GM12865 (cell line): ENCODE results near the gene LURAP1L.
A peak's percentile ranks its signal among the peaks of the same experiment; 100 is the strongest.

Experiments
- DNase-seq: peaks from one replicate; pipeline ENCODE4 v3.0.0; 2010; ENCODE audit warnings: low read depth
- H3K4me3 ChIP-seq: 2 replicates; pipeline ENCODE4 v1.5.1; 2011; ENCODE audit warnings: mild to moderate bottlenecking, low read depth, low read length, control low read depth
- TF ChIP-seq, protein P1 (sequence below): IDR thresholded peaks from 2 replicates; pipeline ENCODE4 v1.5.1; 2011; ENCODE audit warnings: low read length, control low read depth, low read depth, inconsistent platforms; ENCODE audit not compliant: insufficient read depth; ENCODE audit errors: missing control alignments

Gene LURAP1L, protein sequence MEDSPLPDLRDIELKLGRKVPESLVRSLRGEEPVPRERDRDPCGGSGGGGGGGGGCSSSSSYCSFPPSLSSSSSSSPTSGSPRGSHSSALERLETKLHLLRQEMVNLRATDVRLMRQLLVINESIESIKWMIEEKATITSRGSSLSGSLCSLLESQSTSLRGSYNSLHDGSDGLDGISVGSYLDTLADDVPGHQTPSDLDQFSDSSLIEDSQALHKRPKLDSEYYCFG

DNA sequence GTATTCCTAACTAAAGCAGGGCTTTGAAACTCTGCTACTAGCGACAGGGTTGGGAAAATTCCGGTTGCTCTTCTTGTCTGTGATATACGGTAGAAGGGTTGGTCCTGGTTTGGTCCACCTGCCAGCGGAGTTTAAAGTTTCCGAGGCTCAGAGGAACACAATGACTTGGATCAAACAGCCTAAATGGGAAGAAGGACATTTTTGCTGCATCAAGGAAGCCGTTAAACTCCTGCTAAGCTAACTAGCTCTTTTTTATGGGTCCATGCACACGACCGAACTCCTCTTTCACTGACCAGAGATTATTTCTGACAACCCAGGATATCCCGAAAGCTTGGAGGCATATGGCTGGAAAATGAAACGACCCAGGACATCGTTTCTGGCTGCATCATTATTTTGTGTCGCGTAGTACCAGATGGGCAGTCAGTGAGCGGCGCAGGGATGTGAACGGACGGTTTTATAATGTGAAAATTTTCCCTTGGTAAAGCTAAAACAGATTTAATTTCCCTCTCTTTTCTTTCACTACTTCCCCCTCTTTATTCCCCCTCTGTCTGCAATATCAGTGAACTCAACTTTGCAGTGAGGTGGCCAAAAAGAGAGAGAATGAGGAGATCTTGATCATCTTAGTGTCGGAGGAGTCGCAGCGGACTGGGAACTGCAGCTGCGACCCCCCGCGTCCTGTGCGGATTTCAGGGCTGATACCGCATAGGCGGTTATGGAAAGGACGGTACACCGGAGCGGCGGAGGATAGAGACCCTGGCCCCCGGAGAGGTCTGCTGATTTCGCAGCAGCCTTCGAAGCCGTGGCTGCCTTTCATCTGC, at the start of gene LURAP1L:
Gene LURAP1L, plus strand, starts transcription at position 160 of the 818 bp plus-strand sequence. CDS start 696 bp downstream, outside the sequence.
- peak within 1 kb of the TSS; percentile 43 for H3K4me3 ChIP-seq
- TF ChIP-seq, protein P1, sequence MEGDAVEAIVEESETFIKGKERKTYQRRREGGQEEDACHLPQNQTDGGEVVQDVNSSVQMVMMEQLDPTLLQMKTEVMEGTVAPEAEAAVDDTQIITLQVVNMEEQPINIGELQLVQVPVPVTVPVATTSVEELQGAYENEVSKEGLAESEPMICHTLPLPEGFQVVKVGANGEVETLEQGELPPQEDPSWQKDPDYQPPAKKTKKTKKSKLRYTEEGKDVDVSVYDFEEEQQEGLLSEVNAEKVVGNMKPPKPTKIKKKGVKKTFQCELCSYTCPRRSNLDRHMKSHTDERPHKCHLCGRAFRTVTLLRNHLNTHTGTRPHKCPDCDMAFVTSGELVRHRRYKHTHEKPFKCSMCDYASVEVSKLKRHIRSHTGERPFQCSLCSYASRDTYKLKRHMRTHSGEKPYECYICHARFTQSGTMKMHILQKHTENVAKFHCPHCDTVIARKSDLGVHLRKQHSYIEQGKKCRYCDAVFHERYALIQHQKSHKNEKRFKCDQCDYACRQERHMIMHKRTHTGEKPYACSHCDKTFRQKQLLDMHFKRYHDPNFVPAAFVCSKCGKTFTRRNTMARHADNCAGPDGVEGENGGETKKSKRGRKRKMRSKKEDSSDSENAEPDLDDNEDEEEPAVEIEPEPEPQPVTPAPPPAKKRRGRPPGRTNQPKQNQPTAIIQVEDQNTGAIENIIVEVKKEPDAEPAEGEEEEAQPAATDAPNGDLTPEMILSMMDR = no peak
- no peak for DNase-seq

DNA sequence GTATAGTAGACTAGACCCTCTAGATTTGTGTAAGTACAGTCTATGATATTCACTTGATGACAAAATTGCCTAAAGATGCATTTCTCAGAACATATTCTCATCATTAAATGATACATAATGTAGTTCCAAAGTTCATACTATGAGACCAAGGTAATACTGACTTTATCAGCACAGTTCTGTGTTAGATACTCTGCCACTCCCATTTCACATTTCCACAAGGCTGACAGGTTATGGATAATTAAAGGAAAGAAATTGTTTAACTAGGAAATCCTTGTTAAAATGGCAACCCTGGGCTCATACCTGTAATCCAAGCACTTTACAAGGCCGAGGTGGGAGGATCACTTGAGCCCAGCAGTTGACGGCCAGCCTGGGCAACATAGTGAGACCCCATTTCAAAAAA, 48.0 kb upstream of the LURAP1L start:
- TF ChIP-seq, protein P1 = no peak
- no peak for DNase-seq
- no peak overlapping the region for H3K4me3 ChIP-seq

DNA sequence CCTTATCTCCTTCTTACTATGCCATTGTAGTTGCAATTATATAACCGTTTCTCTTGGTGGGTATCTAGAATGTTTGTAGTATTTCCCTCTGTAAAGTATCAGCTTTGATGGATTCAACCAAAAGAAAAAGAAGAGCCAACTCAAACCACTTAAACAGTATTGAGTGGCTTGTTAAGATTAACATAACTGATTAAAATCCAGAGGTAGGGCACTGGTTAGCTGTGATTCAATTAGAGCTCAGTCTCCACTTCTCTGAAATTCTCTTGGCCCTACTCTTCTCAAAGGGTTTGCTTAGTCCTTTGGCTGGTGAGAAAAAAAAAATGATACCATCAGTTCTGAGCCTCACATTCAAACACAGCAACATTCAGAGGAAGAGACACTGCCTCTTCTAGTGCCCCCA, 44.6 kb upstream of the LURAP1L start:
- TF ChIP-seq, protein P1 = no peak
- DNase-seq = no peak
- no peak overlapping the region for H3K4me3 ChIP-seq

DNA sequence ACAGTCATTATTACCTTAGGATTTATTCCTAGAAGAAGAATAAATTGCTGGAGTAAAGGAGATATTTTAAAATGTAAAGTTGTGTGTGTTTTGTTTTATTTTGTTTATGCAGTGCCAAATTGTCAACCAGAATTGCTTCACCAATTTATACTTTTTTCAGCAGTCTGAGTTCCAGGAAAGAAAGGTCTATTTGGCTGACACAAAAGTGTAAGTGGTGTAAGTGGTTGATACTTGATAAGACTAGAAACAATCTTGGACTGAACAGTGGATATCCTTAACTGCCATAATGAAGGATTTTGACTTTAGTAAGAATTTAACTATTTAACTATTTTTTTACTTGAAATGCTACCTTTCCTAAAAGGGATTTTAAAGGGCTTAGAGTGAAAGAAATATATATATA, 43.9 kb upstream of the LURAP1L start:
- H3K4me3 ChIP-seq = no peak overlapping the region
- TF ChIP-seq, protein P1 = no peak
- no peak for DNase-seq

DNA sequence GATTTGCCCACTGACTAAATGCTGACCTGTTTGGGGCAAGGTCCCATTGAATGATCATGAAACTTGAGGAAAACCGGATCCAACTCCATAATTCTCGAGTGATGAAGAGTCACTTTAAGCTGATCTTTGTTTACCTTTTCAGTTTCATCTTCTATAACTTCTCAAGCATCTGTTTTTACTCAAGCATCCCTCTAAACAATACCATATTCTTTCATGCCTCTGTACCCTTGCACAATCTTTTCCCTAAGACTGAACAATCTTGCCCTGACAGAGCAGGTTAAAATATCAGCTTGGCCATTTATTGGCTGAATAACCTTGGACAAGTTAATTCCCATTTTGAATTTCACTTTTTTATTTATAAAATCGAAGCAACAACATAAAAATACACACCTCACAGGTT, 41.8 kb upstream of the LURAP1L start:
- DNase-seq = no peak
- TF ChIP-seq, protein P1 = no peak
- H3K4me3 ChIP-seq = no peak overlapping the region

DNA sequence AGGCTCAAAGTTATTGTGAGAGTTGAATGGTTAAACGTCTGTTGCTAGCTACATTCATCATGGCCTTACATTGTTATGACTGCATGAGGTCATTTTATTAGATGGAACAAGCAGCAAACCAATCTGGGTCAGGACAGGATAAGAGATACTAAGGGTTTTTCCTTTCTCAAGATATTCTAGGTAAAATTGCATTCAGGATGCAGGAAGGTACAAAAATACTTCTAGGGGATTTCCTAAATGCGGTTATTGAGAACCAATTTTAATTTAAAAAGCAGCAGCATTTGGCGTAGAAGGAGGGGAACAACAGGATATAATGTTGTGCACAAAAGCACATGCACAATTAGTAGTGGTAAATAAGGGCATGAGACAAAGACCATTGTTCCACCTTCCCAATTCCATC, 39.2 kb upstream of the LURAP1L start:
- peak; percentile 53 for DNase-seq
- H3K4me3 ChIP-seq = no peak overlapping the region
- TF ChIP-seq, protein P1 = no peak
